ENCODE data around the gene PFDN2. TPM values are rescaled to one million over a fixed set of nuclear protein-coding genes. Genes with fewer than 3 reads are reported as not detected.
A peak's percentile ranks its signal among the peaks of the same experiment; 100 is the strongest.

Gene PFDN2
- total and polyA plus RNA-seq, 9 donors, result 29.5 to 93.0 (median 73.8) TPM

DNA sequence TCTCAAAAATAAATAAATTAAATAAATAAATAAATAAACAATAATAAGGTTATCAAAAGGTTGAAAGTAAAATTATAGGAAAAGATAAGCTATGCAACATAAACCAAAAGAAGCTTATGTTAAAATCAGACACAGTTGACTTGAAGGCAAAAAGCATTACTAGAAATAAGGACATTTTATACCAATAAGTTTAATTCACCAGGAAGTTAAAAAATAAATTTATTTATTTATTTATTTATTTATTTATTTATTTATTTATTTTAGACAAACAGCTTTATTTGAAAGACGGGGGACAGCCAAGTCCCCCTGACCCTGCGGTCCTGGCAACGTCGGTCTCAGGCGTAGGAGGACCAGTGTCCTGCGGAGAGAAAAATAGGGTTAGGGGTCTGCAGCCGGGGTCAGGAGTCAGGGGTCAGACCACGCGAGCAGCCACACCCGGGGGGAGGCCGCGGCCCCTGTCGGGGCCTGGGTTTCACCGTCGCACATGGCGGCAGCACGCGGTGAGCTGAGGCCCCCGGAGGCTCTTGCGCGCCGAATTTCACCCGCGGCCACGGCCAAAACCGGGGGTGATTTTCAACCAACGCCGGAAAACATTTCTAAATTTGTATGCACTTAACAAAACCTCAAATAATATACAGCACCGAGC lies 23.0 kb upstream of the PFDN2 start:
- Histone ChIP-seq H3K27ac (ENCODE audit: low read length) (no peak overlapping the region), H3K4me3 (ENCODE audit: low read length) (no peak overlapping the region), H3K36me3 (ENCODE audit: control insufficient read depth, insufficient read depth, low read length) (no peaks in the 10 kb centered on the region), H3K27me3 (ENCODE audit: control insufficient read depth, insufficient read depth, low read length) (no peaks in the 10 kb centered on the region), H3K9me3 (replicated peaks; ENCODE audit: control insufficient read depth, low read depth, low read length) (no peaks in the 10 kb centered on the region), H3K4me1 (ENCODE audit: control insufficient read depth, insufficient read depth, low read length) (peaks cover 10% of the 10 kb centered on the region)
- 89% methylated on average over 15 of the region's 29 CpGs for WGBS (ENCODE audit: insufficient coverage)
- no peak for DNase-seq

DNA sequence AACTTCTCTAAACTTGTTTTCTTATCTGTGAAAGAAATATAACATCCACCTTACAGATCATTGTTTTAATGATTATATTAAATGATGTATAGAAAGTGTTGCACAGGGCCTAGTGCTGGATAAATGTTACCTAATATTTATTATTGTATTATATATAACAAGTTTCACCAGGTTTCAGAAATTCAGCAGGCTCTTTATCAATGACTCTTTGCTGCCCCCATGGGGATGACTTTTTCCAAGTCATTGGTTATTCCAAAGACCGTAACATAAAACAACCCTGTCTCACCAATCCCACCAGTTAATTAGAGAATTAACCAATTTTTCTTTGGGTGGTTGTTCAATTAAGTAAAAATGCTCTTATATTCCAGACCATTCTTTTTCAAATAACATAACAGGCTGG lies 21.9 kb upstream of the PFDN2 start:
- Histone ChIP-seq H3K36me3 (ENCODE audit: control insufficient read depth, insufficient read depth, low read length) (no peaks in the 10 kb centered on the region), H3K4me1 (ENCODE audit: control insufficient read depth, insufficient read depth, low read length) (peaks cover 10% of the 10 kb centered on the region), H3K4me3 (ENCODE audit: low read length) (no peak overlapping the region), H3K27ac (ENCODE audit: low read length) (no peak overlapping the region), H3K27me3 (ENCODE audit: control insufficient read depth, insufficient read depth, low read length) (no peaks in the 10 kb centered on the region), H3K9me3 (replicated peaks; ENCODE audit: control insufficient read depth, low read depth, low read length) (no peaks in the 10 kb centered on the region)
- no CpG with 5 or more reads among the region's 1 CpG for WGBS (ENCODE audit: insufficient coverage)
- DNase-seq, result peak; percentile 74

DNA sequence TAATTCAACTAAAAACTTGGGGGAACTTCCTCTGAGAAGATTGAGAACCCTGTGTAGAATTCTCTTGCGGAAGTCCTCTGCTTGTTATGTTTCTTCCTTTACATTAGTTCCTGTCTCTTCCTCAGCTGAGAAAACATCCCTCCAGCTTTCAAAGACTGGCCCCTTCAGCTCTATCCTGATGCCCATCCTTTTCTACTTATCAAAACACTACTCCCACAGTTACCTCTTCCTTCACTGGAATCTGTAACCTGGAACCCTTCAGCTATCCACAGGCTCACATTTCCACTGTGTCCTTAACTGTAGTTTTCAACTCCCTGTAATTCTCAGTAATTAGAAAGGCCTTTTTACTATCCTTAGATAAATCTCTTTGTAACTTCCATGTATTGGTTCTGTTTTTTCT lies 20.6 kb upstream of the PFDN2 start:
- Histone ChIP-seq H3K36me3 (ENCODE audit: control insufficient read depth, insufficient read depth, low read length) (no peaks in the 10 kb centered on the region), H3K9me3 (replicated peaks; ENCODE audit: control insufficient read depth, low read depth, low read length) (no peaks in the 10 kb centered on the region), H3K27me3 (ENCODE audit: control insufficient read depth, insufficient read depth, low read length) (no peaks in the 10 kb centered on the region), H3K4me3 (ENCODE audit: low read length) (no peak overlapping the region), H3K27ac (ENCODE audit: low read length) (no peak overlapping the region), H3K4me1 (ENCODE audit: control insufficient read depth, insufficient read depth, low read length) (peaks cover 16% of the 10 kb centered on the region)
- no peak for DNase-seq
- WGBS (ENCODE audit: insufficient coverage), result 67% methylated on average over 1 of the region's 1 CpG

DNA sequence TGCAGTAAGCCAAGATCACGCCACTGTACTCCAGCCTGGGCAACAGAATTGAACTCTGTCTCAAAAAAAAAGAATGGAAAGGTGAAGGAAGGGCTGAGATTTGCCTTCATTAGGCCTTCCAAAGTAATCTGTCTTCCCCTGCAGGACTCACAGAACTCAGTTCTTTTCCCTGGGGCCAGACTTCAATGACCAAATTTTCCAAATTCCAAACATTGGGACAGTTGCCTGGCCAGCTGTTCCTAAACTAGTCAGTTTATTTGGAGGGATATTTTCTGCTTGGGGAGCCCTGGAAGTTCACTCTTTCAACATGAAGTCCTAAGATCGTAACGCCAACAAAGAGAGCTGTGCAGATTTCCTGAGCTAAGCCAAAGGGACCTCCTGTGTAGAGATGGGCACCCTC lies 20.0 kb upstream of the PFDN2 start:
- peaks cover 17% of the 10 kb centered on the region for H3K4me1 ChIP-seq (ENCODE audit: control insufficient read depth, insufficient read depth, low read length)
- H3K27me3 ChIP-seq (ENCODE audit: control insufficient read depth, insufficient read depth, low read length), result no peaks in the 10 kb centered on the region
- no peaks in the 10 kb centered on the region for H3K9me3 ChIP-seq (replicated peaks; ENCODE audit: control insufficient read depth, low read depth, low read length)
- peak overlapping the region; percentile 4 for H3K27ac ChIP-seq (ENCODE audit: low read length)
- no peak overlapping the region for H3K4me3 ChIP-seq (ENCODE audit: low read length)
- no peaks in the 10 kb centered on the region for H3K36me3 ChIP-seq (ENCODE audit: control insufficient read depth, insufficient read depth, low read length)
- peak; percentile 80 for DNase-seq
- 33% methylated on average over 1 of the region's 3 CpGs for WGBS (ENCODE audit: insufficient coverage)

DNA sequence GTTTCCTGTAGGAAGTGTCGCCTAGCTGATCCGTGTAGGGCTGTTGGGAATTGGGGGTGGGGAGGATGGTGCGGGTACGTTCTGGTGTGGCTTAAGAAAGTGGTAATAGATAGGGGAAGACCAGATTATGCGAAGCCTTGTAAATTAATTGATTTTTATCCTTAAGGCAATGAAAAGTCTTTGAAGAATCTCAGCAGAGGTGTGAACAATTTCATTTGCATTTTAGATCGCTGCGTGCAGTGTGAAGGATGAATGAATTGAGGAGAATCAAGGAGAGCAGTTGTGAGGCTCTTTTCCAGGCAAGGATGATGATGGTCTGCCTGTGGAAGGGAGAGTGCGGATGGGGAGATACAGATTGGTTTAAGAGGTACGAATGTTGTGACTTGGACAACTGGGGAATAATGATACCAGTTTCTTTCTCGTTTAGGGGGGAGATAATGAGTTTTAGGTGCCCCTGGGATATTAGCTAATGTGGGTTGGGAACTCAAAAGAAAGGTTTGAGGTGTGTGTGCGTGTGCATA lies 15.4 kb upstream of the PFDN2 start:
- peak overlapping the region; percentile 68 for H3K4me3 ChIP-seq (ENCODE audit: low read length)
- WGBS (ENCODE audit: insufficient coverage), result 2% methylated on average over 11 of the region's 11 CpGs
- no peak for DNase-seq
- peaks cover 34% of the 10 kb centered on the region for H3K4me1 ChIP-seq (ENCODE audit: control insufficient read depth, insufficient read depth, low read length)
- H3K36me3 ChIP-seq (ENCODE audit: control insufficient read depth, insufficient read depth, low read length), result peaks cover 15% of the 10 kb centered on the region
- H3K27ac ChIP-seq (ENCODE audit: low read length), result peak overlapping the region; percentile 96
- H3K9me3 ChIP-seq (replicated peaks; ENCODE audit: control insufficient read depth, low read depth, low read length), result no peaks in the 10 kb centered on the region
- H3K27me3 ChIP-seq (ENCODE audit: control insufficient read depth, insufficient read depth, low read length), result no peaks in the 10 kb centered on the region

DNA sequence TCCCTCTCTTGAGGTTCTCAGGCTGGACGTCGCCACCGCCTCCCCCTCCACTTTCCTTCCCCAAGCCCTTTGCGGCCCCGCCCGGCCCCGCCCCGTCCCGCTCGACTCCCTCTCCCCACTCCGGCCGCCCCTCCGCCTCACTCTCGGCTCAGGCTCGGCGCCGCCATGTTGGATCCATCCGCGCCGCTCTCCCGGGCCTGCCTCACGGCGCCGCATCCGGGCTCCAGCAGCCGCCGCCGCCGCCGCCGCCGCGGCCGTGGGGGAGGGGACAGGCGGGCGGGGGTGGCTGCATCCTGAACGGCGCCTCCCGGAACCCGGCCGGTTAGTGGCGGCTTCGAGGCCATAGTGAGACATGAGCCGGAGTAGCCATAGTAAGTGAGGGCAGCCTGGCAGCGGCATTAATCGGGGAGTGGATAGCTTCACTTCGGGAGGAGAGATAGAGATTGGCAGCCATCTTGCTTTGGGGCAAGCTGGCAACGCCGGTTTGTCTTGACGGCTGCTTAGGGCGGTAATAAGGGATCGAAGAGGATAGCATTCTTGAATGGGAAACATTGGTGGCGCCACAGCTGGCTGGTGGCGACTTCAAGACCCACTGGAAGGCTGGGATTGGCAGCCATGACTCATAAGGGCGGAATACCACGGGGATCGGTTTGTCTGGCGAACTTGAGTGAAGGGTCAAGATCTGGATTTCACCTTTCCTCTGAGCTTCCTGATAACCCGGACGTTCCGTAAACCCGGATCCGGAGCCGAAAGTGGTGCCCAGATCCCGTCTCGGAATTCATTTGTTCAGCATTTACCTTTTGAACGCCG lies 14.8 kb upstream of the PFDN2 start, which contains the start of gene DEDD:
Gene DEDD, minus strand, starts transcription at position 258 of the 810 bp plus-strand sequence. CDS start 8,205 bp downstream, outside the sequence.
- peak within 1 kb of the TSS; percentile 68 for H3K4me3 ChIP-seq (ENCODE audit: low read length)
- H3K36me3 ChIP-seq (ENCODE audit: control insufficient read depth, insufficient read depth, low read length), result peaks cover 21% of the 10 kb centered on the region
- peaks cover 33% of the 10 kb centered on the region for H3K4me1 ChIP-seq (ENCODE audit: control insufficient read depth, insufficient read depth, low read length)
- H3K9me3 ChIP-seq (replicated peaks; ENCODE audit: control insufficient read depth, low read depth, low read length), result no peaks in the 10 kb centered on the region
- H3K27me3 ChIP-seq (ENCODE audit: control insufficient read depth, insufficient read depth, low read length), result no peaks in the 10 kb centered on the region
- DNase-seq, result peak; percentile 99
- peak within 1 kb of the TSS; percentile 96 for H3K27ac ChIP-seq (ENCODE audit: low read length)
- WGBS (ENCODE audit: insufficient coverage), result under 1% methylated on average over 46 of the region's 68 CpGs

DNA sequence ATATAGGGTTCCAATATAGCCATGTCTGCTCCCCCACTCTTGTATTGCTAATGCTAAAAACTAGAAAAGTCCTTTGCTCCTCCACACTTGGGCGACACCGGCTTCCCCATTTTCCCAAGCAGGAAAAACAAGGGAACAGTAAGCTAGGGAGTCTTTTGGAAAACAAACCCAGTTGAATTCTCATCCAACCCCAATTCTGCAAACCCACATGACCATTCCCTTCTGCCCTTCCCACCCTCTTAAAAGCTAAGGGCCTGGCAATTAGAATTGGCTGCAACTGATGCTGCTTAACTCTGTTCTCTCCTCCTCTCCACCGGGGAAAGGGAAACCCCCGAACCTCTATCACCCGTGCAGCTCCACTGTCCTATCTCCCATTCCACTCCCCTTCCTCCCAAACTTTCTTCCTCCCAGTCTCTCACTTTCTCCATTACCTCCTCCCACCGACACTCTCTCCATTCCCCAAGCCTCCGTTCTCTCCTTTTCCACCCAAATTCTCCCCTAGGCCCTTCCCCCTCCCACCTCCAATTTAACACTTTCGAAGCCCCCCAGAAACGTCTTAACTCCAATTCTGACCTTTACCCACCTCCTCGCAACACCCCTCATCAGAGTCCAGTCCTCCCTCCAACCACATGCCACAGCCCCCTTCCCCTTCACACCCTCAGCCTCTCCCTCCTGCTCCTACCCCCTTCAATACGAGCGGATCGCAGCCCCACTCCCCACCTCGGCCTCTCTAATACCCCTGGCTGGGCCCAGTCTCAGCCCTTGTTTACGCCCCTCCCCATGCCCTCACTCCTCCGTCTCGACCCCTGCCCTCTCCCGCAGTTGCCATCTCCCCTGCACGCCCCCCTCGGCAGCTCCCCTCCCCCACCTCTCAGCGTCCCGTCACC lies 13.9 kb upstream of the PFDN2 start:
- DNase-seq, result peak; percentile 72
- H3K27ac ChIP-seq (ENCODE audit: low read length), result peak overlapping the region; percentile 96

DNA sequence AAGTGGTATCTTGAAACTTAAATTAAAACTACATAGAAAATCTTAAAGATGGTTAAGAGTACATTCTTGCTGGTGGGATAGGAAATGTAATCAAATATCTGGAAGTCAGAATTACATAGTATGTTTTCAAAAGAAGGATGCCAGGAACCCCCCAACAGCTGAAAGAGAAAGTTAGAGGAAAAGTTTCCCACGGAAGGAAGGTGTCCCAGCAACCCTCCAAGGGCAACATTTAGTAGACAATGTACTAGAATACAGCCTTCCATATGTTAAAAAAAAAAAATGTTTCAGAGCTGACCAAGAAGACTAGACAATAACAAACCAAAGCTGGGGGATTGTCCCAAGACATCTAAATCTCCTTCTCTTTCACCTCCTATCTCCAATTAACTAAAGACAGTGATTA lies 12.4 kb upstream of the PFDN2 start:
- DNase-seq, result no peak
- Histone ChIP-seq H3K27ac (ENCODE audit: low read length) (peak overlapping the region; percentile 96), H3K36me3 (ENCODE audit: control insufficient read depth, insufficient read depth, low read length) (peaks cover 38% of the 10 kb centered on the region), H3K4me3 (ENCODE audit: low read length) (no peak overlapping the region), H3K9me3 (replicated peaks; ENCODE audit: control insufficient read depth, low read depth, low read length) (no peaks in the 10 kb centered on the region), H3K27me3 (ENCODE audit: control insufficient read depth, insufficient read depth, low read length) (no peaks in the 10 kb centered on the region), H3K4me1 (ENCODE audit: control insufficient read depth, insufficient read depth, low read length) (peaks cover 29% of the 10 kb centered on the region)
- WGBS (ENCODE audit: insufficient coverage), result no CpG with 5 or more reads among the region's 1 CpG

More for the DNA sequence above, 13.9 kb upstream of the PFDN2 start:
- H3K9me3 ChIP-seq (replicated peaks; ENCODE audit: control insufficient read depth, low read depth, low read length), result no peaks in the 10 kb centered on the region
- peaks cover 29% of the 10 kb centered on the region for H3K4me1 ChIP-seq (ENCODE audit: control insufficient read depth, insufficient read depth, low read length)
- H3K27me3 ChIP-seq (ENCODE audit: control insufficient read depth, insufficient read depth, low read length), result no peaks in the 10 kb centered on the region
- H3K4me3 ChIP-seq (ENCODE audit: low read length), result peak overlapping the region; percentile 68
- 0% methylated on average over 20 of the region's 22 CpGs for WGBS (ENCODE audit: insufficient coverage)
- peaks cover 27% of the 10 kb centered on the region for H3K36me3 ChIP-seq (ENCODE audit: control insufficient read depth, insufficient read depth, low read length)

DNA sequence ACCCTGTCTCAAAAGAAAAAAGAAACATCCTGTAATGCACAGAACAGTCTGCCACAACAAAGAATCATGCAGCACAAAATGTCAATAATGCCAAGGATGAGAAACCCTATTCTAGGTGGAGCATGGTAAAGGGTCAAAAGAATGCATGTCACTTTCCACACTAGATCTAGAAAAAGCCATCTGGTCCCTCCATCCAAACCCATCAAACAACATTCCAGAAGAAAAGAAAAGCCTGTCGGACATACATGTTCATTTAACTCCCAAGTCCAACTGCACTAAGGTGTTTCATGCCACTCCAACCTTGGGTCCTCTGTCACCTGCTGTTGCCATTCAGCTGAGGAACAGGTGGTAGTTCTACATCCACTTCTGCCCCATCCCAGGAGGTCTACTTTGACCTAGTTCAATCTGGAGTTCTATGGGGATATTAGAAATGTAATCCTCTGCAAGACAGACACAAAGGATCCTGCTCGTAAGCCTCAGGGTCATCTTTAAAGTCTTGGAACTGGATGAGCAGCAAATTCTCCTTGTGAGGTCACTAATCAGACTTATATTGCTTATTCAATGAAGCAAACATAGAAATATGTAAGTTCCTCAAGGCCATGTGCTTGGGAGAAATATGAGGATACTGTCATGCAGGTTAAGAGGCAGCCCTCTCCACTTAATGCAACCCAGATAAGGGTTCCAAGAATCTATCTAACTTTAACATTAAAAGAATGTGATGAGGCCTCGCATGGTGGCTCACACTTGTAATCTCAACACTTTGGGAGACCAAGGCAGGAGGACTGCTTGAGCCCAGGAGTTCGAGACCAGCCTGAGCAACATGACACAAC lies 11.0 kb upstream of the PFDN2 start:
- Histone ChIP-seq H3K4me3 (ENCODE audit: low read length) (no peak overlapping the region), H3K36me3 (ENCODE audit: control insufficient read depth, insufficient read depth, low read length) (peaks cover 47% of the 10 kb centered on the region), H3K27ac (ENCODE audit: low read length) (no peak overlapping the region), H3K9me3 (replicated peaks; ENCODE audit: control insufficient read depth, low read depth, low read length) (no peaks in the 10 kb centered on the region), H3K27me3 (ENCODE audit: control insufficient read depth, insufficient read depth, low read length) (no peaks in the 10 kb centered on the region), H3K4me1 (ENCODE audit: control insufficient read depth, insufficient read depth, low read length) (peaks cover 26% of the 10 kb centered on the region)
- DNase-seq, result no peak
- 100% methylated on average over 2 of the region's 4 CpGs for WGBS (ENCODE audit: insufficient coverage)

Data from muscle of leg (tissue), 11 donors.